Thyroid gland (tissue), 4 donors: ENCODE data around the gene ALDH1L1. TPM values are rescaled to one million over a fixed set of nuclear protein-coding genes. Genes with fewer than 3 reads are reported as not detected.

Experiments used
- DNase-seq, 2 donors: peaks; one replicate each; pipeline ENCODE4 v3.0.0-alpha.2; 2019
- H3K27ac ChIP-seq, 3 donors: fragments of 200-600 bp; sonication (generic); 1 replicate in 2 of 3; 2 replicates in 1 of 3; pipeline ENCODE4 v1.5.1; 2016 to 2019; ENCODE audit warnings: mild to moderate bottlenecking in 1 of 3, moderate library complexity in 1 of 3
- H3K27me3 ChIP-seq: fragments of 200-600 bp; sonication (generic); one replicate; pipeline ENCODE4 v1.5.1; 2019
- H3K36me3 ChIP-seq, 2 donors: fragments of 200-600 bp; sonication (generic); one replicate each; pipeline ENCODE4 v1.5.1; 2016 to 2019
- H3K4me1 ChIP-seq, 2 donors: fragments of 200-600 bp; sonication (generic); one replicate each; pipeline ENCODE4 v1.5.1; 2017 to 2019
- H3K4me3 ChIP-seq, 3 donors: fragments of 200-600 bp; sonication (generic); replicated peaks in 1 of 3; 1 replicate in 2 of 3; 2 replicates in 1 of 3; pipeline ENCODE4 v1.5.1; 2016; ENCODE audit warnings: mild to moderate bottlenecking in 1 of 3
- H3K9me3 ChIP-seq: fragments of 200-600 bp; sonication (generic); one replicate; pipeline ENCODE4 v1.5.1; 2017
- CTCF ChIP-seq, 6 experiments: fragments of 200-600 bp in 3 of 6; fragments of 450-650 bp in 3 of 6; sonication (generic) in 3 of 6; IDR thresholded peaks; one replicate each; pipeline ENCODE4 v1.5.1; 2016 to 2019; ENCODE audit warnings: antibody characterized with exemption in 6 of 6, mild to moderate bottlenecking in 2 of 6, inconsistent platforms in 1 of 6, moderate library complexity in 1 of 6
- POLR2A ChIP-seq, 2 donors: fragments of 450-650 bp; IDR thresholded peaks; one replicate each; pipeline ENCODE4 v1.6.1; 2017; ENCODE audit warnings: antibody characterized with exemption in 2 of 2, mild to moderate bottlenecking in 2 of 2, moderate library complexity in 1 of 2
- WGBS, 2 donors: methylation state at CpG; one replicate each; pipeline ENCODE4 v1.1.5; 2017; 5-methylcytosine and 5-hydroxymethylcytosine counted together
- intact Hi-C: fragments of 100-400 bp; cut with DNase I; formaldehyde crosslinking; loops from one replicate; pipeline ENCODE4 v1.15.1; 2023
- total RNA-seq, 4 donors: library from RNA; depleted of rRNA; stranded (reverse); fragments of >200 nt; gene quantifications; one replicate each; pipeline ENCODE4 v1.2.3, GENCODE V29; 2016

ALDH1L1 gene
- total RNA-seq, 4 donors from 2014 or later = 2.1 to 12.1 (median 6.1) TPM

- H3K9me3 ChIP-seq = no peaks in the 10 kb centered on the region
- no peak for TF ChIP-seq POLR2A (IDR thresholded peaks at IDR 0.05)
- no peak overlapping the region for H3K27ac ChIP-seq
- H3K4me1 ChIP-seq = no peaks in the 10 kb centered on the region
- H3K4me3 ChIP-seq = no peak overlapping the region
- no peaks in the 10 kb centered on the region for H3K36me3 ChIP-seq
- no peaks in the 10 kb centered on the region for H3K27me3 ChIP-seq
- 88 to 93% methylated on average over 13 of the region's 13 CpGs for WGBS, 2 donors
- intact Hi-C loops = no loop called here
- no peak for DNase-seq
Observed at GRCh38 chr3:126109146-126109879, 71.1 kb downstream of the ALDH1L1 start.

DNA sequence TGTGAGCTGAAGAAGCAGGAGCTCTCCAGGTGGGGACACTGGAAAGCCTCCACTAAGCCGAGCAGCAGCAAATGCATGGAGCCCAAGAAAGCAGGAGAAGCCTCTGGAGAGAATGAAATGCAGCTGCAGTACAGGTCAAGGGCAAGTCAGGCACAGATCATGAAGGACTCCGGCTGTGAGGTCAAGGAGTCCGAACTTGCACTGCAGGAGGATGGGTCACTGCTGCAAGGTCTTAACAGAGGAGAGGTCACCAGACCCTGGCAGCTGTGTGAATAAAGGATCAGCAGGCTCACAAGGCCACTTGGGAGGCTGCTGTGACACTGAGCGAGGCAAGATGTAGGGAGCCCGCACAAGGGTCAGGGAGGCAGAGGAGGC, 71.7 kb downstream of the ALDH1L1 start:
- Histone ChIP-seq H3K4me1 (no peaks in the 10 kb centered on the region), H3K4me3 (no peak overlapping the region), H3K9me3 (no peaks in the 10 kb centered on the region), H3K27me3 (no peaks in the 10 kb centered on the region), H3K27ac (no peak overlapping the region), H3K36me3 (no peaks in the 10 kb centered on the region)
- no peak for DNase-seq
- intact Hi-C loops = no loop called here
- TF ChIP-seq CTCF (IDR thresholded peaks at IDR 0.05) (no peak), POLR2A (IDR thresholded peaks at IDR 0.05) (no peak)
- WGBS, 2 donors = 92 to 98% methylated on average over 5 of the region's 5 CpGs

- Histone ChIP-seq H3K27me3 (no peaks in the 10 kb centered on the region), H3K9me3 (no peaks in the 10 kb centered on the region), H3K36me3 (no peaks in the 10 kb centered on the region), H3K27ac (no peak overlapping the region), H3K4me1 (peaks cover 0 to 3% of the 10 kb centered on the region in 2 donors), H3K4me3 (no peak overlapping the region)
- TF ChIP-seq POLR2A (IDR thresholded peaks at IDR 0.05) (no peak), CTCF (IDR thresholded peaks at IDR 0.05) (no peak)
- WGBS, 2 donors = 92 to 93% methylated on average over 8 of the region's 8 CpGs
- DNase-seq = no peak
- intact Hi-C loops = no loop called here
Observed at GRCh38 chr3:126107957-126108675, 72.3 kb downstream of the ALDH1L1 start.

DNA sequence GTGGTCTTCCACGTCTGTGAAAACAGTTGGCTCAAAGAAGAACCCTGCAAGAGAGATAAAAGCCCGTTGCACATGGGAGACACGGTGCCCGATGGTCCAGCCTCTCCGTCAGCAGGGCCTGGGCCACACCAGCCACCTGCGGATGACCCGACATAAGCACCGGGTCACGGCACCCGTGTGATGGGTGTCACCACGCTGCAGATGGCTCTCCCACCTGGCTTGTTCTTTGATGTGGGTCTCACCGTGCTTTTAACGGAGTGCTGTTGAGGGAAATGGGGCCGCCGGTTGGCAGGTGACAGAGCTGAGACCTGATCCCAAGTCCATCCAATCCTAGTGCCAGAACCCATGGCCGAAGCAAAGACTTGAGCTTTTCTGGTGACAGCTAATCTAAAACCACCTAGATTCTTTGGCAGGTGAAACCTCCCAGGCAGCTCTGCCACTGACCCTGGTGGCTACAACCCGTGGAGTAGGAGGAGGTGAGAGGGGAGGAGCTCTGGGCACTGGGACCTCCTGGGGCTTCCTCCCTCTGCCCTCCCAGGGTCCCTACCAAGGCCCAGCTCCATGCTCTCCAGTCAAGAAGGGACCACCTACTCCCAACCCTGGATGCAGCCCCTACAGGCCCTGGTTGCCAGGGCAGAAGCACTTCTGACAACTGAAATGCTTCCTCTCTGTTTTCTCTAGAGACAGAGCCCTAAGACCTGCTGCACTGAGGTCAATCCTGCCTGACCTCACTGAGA, 73.0 kb downstream of the ALDH1L1 start:
- Histone ChIP-seq H3K36me3 (no peaks in the 10 kb centered on the region), H3K27ac (no peak overlapping the region), H3K27me3 (no peaks in the 10 kb centered on the region), H3K9me3 (no peaks in the 10 kb centered on the region), H3K4me3 (no peak overlapping the region), H3K4me1 (peaks cover 5 to 10% of the 10 kb centered on the region in 2 donors)
- TF ChIP-seq CTCF (IDR thresholded peaks at IDR 0.05) = no peak
- TF ChIP-seq POLR2A (IDR thresholded peaks at IDR 0.05) = no peak
- intact Hi-C loops = no loop called here
- WGBS, 2 donors = 89 to 90% methylated on average over 17 of the region's 17 CpGs
- no peak for DNase-seq

- Histone ChIP-seq H3K27me3 (no peaks in the 10 kb centered on the region), H3K4me1 (peaks cover 8 to 16% of the 10 kb centered on the region in 2 donors), H3K27ac (no peak overlapping the region), H3K4me3 (no peak overlapping the region), H3K9me3 (no peaks in the 10 kb centered on the region), H3K36me3 (no peaks in the 10 kb centered on the region)
- no peak for TF ChIP-seq POLR2A (IDR thresholded peaks at IDR 0.05)
- TF ChIP-seq CTCF (IDR thresholded peaks at IDR 0.05) = no peak
- 93 to 94% methylated on average over 18 of the region's 21 CpGs for WGBS, 2 donors
- no peak for DNase-seq
- intact Hi-C loops = no loop called here
Observed at GRCh38 chr3:126106336-126107202, 73.8 kb downstream of the ALDH1L1 start.
